GM21723 (cell line): ENCODE results near the gene PIK3R1.
A peak's percentile ranks its signal among the peaks of the same experiment; 100 is the strongest.

Experiments used
- ATAC-seq: cut with Tn5 transposase; IDR thresholded peaks from one replicate; pipeline ENCODE4 v1.9.1; 2021; ENCODE audit warnings: mild to moderate bottlenecking, moderate library complexity; ENCODE audit not compliant: unreplicated experiment

PIK3R1 gene

GRCh38 chr5:68215208-68215897 is at the start of gene PIK3R1:
Gene PIK3R1, plus strand, starts transcription at chr5:68215756. Its CDS starts 10,920 bp downstream, at chr5:68226676.
- peak; percentile 83 for ATAC-seq

GRCh38 chr5:68167195-68167651 is 48.3 kb upstream of the PIK3R1 start:
- ATAC-seq = no peak

GRCh38 chr5:68169903-68170302 is 45.7 kb upstream of the PIK3R1 start:
- no peak for ATAC-seq

- no peak for ATAC-seq
These were observed 44.6 kb upstream of the PIK3R1 start for GRCh38 chr5:68170826-68171558.

- no peak for ATAC-seq
These were observed 43.2 kb upstream of the PIK3R1 start for GRCh38 chr5:68172314-68172713.

- ATAC-seq = no peak
These were observed 42.5 kb upstream of the PIK3R1 start for GRCh38 chr5:68173007-68173406.

GRCh38 chr5:68176253-68176652 is 39.3 kb upstream of the PIK3R1 start:
- ATAC-seq = no peak

- no peak for ATAC-seq
These were observed 38.6 kb upstream of the PIK3R1 start for GRCh38 chr5:68176802-68177479.

GRCh38 chr5:68177676-68178075 is 37.9 kb upstream of the PIK3R1 start:
- no peak for ATAC-seq

GRCh38 chr5:68178579-68178978 is 37.0 kb upstream of the PIK3R1 start:
- ATAC-seq = no peak

GRCh38 chr5:68180121-68181038 is 35.2 kb upstream of the PIK3R1 start:
- ATAC-seq = no peak

- ATAC-seq = no peak
These were observed 34.4 kb upstream of the PIK3R1 start for GRCh38 chr5:68181039-68181599.

- no peak for ATAC-seq
These were observed 33.5 kb upstream of the PIK3R1 start for GRCh38 chr5:68182094-68182493.

GRCh38 chr5:68182534-68182933 is 33.0 kb upstream of the PIK3R1 start:
- no peak for ATAC-seq

- no peak for ATAC-seq
These were observed 28.1 kb upstream of the PIK3R1 start for GRCh38 chr5:68187268-68188055.

- ATAC-seq = no peak
These were observed 26.4 kb upstream of the PIK3R1 start for GRCh38 chr5:68189171-68189570.

- ATAC-seq = no peak
These were observed 25.9 kb upstream of the PIK3R1 start for GRCh38 chr5:68189613-68190012.

- ATAC-seq = no peak
These were observed 24.9 kb upstream of the PIK3R1 start for GRCh38 chr5:68190619-68191018.

GRCh38 chr5:68191083-68191791 is 24.3 kb upstream of the PIK3R1 start:
- ATAC-seq = no peak
